ENCODE data around the gene CAMSAP2.

GRCh38 chr1:200894712-200895442 is 156.2 kb downstream of the CAMSAP2 start, which contains the start of gene INAVA:
- TF ChIP-seq MAFK (IDR thresholded peaks at IDR 0.05; ENCODE audit: low read depth, low read length) (no peak), USF2 (IDR thresholded peaks at IDR 0.05; ENCODE audit: low read length) (no peak), POLR2AphosphoS5 (IDR thresholded peaks at IDR 0.05; ENCODE audit: low read depth, low read length) (no peak), CTCF (IDR thresholded peaks at IDR 0.05; ENCODE audit: control extremely low read depth in 1 of 3, insufficient read depth in 1 of 3, low read depth in 1 of 3, low read length in 3 of 3) (peak; percentile 29 to 44 (median 34); a peak in 3 of 4 replicates), SIRT6 (IDR thresholded peaks at IDR 0.05; ENCODE audit: low read length) (no peak), ASH2L (IDR thresholded peaks at IDR 0.05; ENCODE audit: low read length) (no peak), SIX5 (IDR thresholded peaks at IDR 0.05; ENCODE audit: low read depth, low read length) (no peak), NRF1 (IDR thresholded peaks at IDR 0.05; ENCODE audit: low read depth, low read length) (no peak), MAX (IDR thresholded peaks at IDR 0.05) (no peak), CBX5 (IDR thresholded peaks at IDR 0.05; ENCODE audit: low read depth, low read length) (no peak), EZH2 (IDR thresholded peaks at IDR 0.05; ENCODE audit: low read depth, low read length, severe bottlenecking) (no peak), POLR2A (IDR thresholded peaks at IDR 0.05; ENCODE audit: control extremely low read depth in 1 of 2, low read depth in 2 of 2, low read length in 2 of 2) (no peak), TAF1 (IDR thresholded peaks at IDR 0.05; ENCODE audit: low read depth, low read length) (no peak), ZNF274 (IDR thresholded peaks at IDR 0.05; ENCODE audit: borderline replicate concordance, extremely low read depth, low read length) (no peak)
